ENCODE data around the gene CSTF3.

GRCh38 chr11:33134276-33134675 lies 27.0 kb downstream of the CSTF3 start:
- TF ChIP-seq CTCF (IDR thresholded peaks at IDR 0.05; ENCODE audit: low read depth, low read length, poor library complexity, severe bottlenecking) (no peak), EZH2phosphoT487 (IDR thresholded peaks at IDR 0.05; ENCODE audit: borderline replicate concordance, low read length) (no peak)

Measured in DOHH2 (cell line).